B cell (primary cell): ENCODE data around the gene BSND.

Source experiments
- EZH2 ChIP-seq: IDR thresholded peaks from 2 replicates; pipeline ENCODE4 v1.6.1; 2012; ENCODE audit warnings: borderline replicate concordance, low read depth, mild to moderate bottlenecking, moderate library complexity, low read length; ENCODE audit not compliant: insufficient read depth, poor library complexity, severe bottlenecking
- TF ChIP-seq, protein P1 (sequence below): fragments of 200-600 bp; IDR thresholded peaks from one replicate; pipeline ENCODE4 v1.8.0; 2022; ENCODE audit warnings: antibody characterized with exemption, mild to moderate bottlenecking

DNA sequence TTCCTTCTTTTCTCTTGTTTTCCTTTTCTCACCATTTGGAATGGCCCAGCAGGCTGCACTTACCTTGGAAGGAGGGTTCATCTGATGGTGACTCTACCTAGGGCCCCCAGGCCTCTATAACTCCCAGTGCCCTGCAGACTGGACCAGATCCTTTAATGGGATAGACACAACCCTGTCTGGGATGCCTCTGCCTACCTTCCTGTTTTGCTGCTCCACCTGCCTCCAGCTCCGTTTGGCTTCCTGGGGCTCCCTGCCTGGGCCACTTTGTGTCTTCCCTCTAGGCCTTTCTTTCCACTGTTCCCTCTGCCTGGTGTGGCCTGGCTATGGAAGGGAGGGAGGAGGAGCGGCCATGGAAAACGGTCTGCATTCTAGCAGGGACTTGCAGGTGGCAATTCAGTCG is 48.1 kb downstream of the BSND start:
- TF ChIP-seq, protein P1, sequence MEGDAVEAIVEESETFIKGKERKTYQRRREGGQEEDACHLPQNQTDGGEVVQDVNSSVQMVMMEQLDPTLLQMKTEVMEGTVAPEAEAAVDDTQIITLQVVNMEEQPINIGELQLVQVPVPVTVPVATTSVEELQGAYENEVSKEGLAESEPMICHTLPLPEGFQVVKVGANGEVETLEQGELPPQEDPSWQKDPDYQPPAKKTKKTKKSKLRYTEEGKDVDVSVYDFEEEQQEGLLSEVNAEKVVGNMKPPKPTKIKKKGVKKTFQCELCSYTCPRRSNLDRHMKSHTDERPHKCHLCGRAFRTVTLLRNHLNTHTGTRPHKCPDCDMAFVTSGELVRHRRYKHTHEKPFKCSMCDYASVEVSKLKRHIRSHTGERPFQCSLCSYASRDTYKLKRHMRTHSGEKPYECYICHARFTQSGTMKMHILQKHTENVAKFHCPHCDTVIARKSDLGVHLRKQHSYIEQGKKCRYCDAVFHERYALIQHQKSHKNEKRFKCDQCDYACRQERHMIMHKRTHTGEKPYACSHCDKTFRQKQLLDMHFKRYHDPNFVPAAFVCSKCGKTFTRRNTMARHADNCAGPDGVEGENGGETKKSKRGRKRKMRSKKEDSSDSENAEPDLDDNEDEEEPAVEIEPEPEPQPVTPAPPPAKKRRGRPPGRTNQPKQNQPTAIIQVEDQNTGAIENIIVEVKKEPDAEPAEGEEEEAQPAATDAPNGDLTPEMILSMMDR = no peak
- TF ChIP-seq EZH2 = no peak
